ENCODE measurements around the gene RASSF4. TPM values are rescaled to one million over a fixed set of nuclear protein-coding genes. Genes with fewer than 3 reads are reported as not detected.

Gene RASSF4
- total and polyA plus RNA-seq, 9 of the 15 experiments (the other 6 are each of a cell fraction or from before 2014, with no cell fraction given) = 0.01 to 0.62 (median 0.11) TPM; not detected in 3

GRCh38 chr10:44948642-44949041 is 11.0 kb upstream of the RASSF4 start:
- H4K20me1 ChIP-seq (replicated peaks; ENCODE audit: control insufficient read depth, insufficient read depth, low read length) = no peaks in the 10 kb centered on the region
- TF ChIP-seq HES1 (IDR thresholded peaks at IDR 0.05; ENCODE audit: low read depth) (no peak), CHD2 (IDR thresholded peaks at IDR 0.05; ENCODE audit: low read depth, low read length) (no peak), ZNF398 (CRISPR knock-in tag; IDR thresholded peaks at IDR 0.05) (no peak), SPI1 (IDR thresholded peaks at IDR 0.05; ENCODE audit: borderline replicate concordance, low read depth, low read length) (0 out of 2 replicates have a peak, but pooled peaks have one; percentile 17)
- in situ Hi-C loops (cut with MboI) = no loop called here
- H3K4me3 ChIP-seq = no peak overlapping the region
- H3K4me1 ChIP-seq (replicated peaks in 1 of 2; ENCODE audit: control insufficient read depth in 2 of 2, insufficient read depth in 2 of 2, low read length in 2 of 2) = no peaks in the 10 kb centered on the region
- BruUV-seq (replicated peaks) = no TSS peak
- no peak overlapping the region for H2AFZ ChIP-seq (ENCODE audit: low read depth, low read length)
- FAIRE-seq (peak; percentile 44), ATAC-seq (no peak), DNase-seq (ENCODE audit: extremely low read depth in 1 of 4, low spot score in 3 of 4) (no peak)
- no peak overlapping the region for H3K27ac ChIP-seq (ENCODE audit: extremely low read depth, low read depth, low read length)
- H3K9me1 ChIP-seq (ENCODE audit: control insufficient read depth, insufficient read depth, low read length) = no peaks in the 10 kb centered on the region
- no peak overlapping the region for H3K9ac ChIP-seq (ENCODE audit: insufficient read depth in 1 of 2, low read depth in 2 of 2, low read length in 2 of 2)
- H3K27me3 ChIP-seq (ENCODE audit: control insufficient read depth in 2 of 2, insufficient read depth in 2 of 2, low read length in 2 of 2) = peaks cover 9 to 16% of the 10 kb centered on the region in 2 experiments; a peak in 4 of 5 replicates
- CTCF ChIA-PET (ENCODE audit: low intra/inter-chr PET ratio) = no interaction called here
- intact Hi-C loops (cut with micrococcal nuclease) = no loop called here
- no peaks in the 10 kb centered on the region for H3K9me3 ChIP-seq (replicated peaks; ENCODE audit: control insufficient read depth, insufficient read depth, low read depth, low read length)
- no peaks in the 10 kb centered on the region for H3K36me3 ChIP-seq (ENCODE audit: control insufficient read depth, insufficient read depth, low read length)
- no peak overlapping the region for H3K4me2 ChIP-seq (ENCODE audit: insufficient read depth, low read length)
- POLR2A ChIA-PET = interaction anchor here (1.3 kb wide), 1 partner anchor 30 kb away, joined by 4 read pairs; the partner anchor contains the start of gene DEPP1
- H3K79me2 ChIP-seq (ENCODE audit: control insufficient read depth, insufficient read depth, low read length) = no peaks in the 10 kb centered on the region
- WGBS (ENCODE audit: insufficient coverage, low coverage, missing lambda C conversion rate) = 0% methylated on average over 1 of the region's 1 CpG
